NCI-H82 treated with DMSO at 0.1 percent for 48 hours (cell line): Measurements from ENCODE around the gene KAT6B.

Experiments used
- DNase-seq: peaks from one replicate; lab custom pipeline; 2025; ENCODE audit not compliant: unreplicated experiment; lab: John Stamatoyannopoulos, UW

The KAT6B gene

GRCh38 chr10:75061709-75062505, 235.5 kb downstream of the KAT6B start:
- DNase-seq = no peak

- no peak for DNase-seq
Observed at GRCh38 chr10:75062506-75063299, 236.3 kb downstream of the KAT6B start.

- DNase-seq = no peak
Observed at GRCh38 chr10:75063461-75064230, 237.2 kb downstream of the KAT6B start.

GRCh38 chr10:75065076-75065475, 238.7 kb downstream of the KAT6B start:
- no peak for DNase-seq

GRCh38 chr10:75066271-75066670, 239.9 kb downstream of the KAT6B start:
- no peak for DNase-seq

GRCh38 chr10:75067272-75067671, 240.9 kb downstream of the KAT6B start:
- DNase-seq = no peak

- DNase-seq = no peak
Observed at GRCh38 chr10:75068523-75068922, 242.1 kb downstream of the KAT6B start.

- no peak for DNase-seq
Observed at GRCh38 chr10:75070476-75070875, 244.1 kb downstream of the KAT6B start.

GRCh38 chr10:75070961-75071428, 244.6 kb downstream of the KAT6B start:
- DNase-seq = no peak

GRCh38 chr10:75071756-75072155, 245.4 kb downstream of the KAT6B start:
- no peak for DNase-seq

- no peak for DNase-seq
Observed at GRCh38 chr10:75072727-75073126, 246.3 kb downstream of the KAT6B start.

- no peak for DNase-seq
Observed at GRCh38 chr10:75073442-75073841, 247.0 kb downstream of the KAT6B start.

- DNase-seq = no peak
Observed at GRCh38 chr10:75074711-75075445, 248.5 kb downstream of the KAT6B start.

GRCh38 chr10:75076348-75076747, 249.9 kb downstream of the KAT6B start:
- no peak for DNase-seq

GRCh38 chr10:75079436-75080083, 253.2 kb downstream of the KAT6B start:
- no peak for DNase-seq

- no peak for DNase-seq
Observed at GRCh38 chr10:75080554-75080953, 254.2 kb downstream of the KAT6B start.

- DNase-seq = no peak
Observed at GRCh38 chr10:75081379-75081778, 255.0 kb downstream of the KAT6B start.
